Activated CD8-positive, alpha-beta T cell treated with anti-CD3 and anti-CD28 coated beads for 36 hours (primary cell): ENCODE data around the gene SLC50A1. TPM values are rescaled to one million over a fixed set of nuclear protein-coding genes. Genes with fewer than 3 reads are reported as not detected.

Experiments
- ATAC-seq: fragments of 200-7000 bp; cut with Tn5 transposase; one replicate; pipeline ENCODE4 v1.10.0; 2021; ENCODE audit warnings: mild to moderate bottlenecking, moderate library complexity
- CTCF ChIA-PET: fragments of 350-600 bp; sonication (Branson Sonifier 250); formaldehyde crosslinking; loops from one replicate; lab custom pipeline; 2021; ENCODE audit warnings: antibody characterized with exemption; lab: Charles Lee
- POLR2A ChIA-PET: fragments of 350-600 bp; sonication (Branson Sonifier 250); formaldehyde crosslinking; loops from one replicate; lab custom pipeline; 2021; ENCODE audit warnings: antibody characterized with exemption; lab: Charles Lee
- DNase-seq: peaks from one replicate; pipeline ENCODE4 v3.0.0-alpha.2; 2020
- H3K27ac Mint-ChIP-seq: one replicate; pipeline ENCODE4 v1.8.0; 2021; ENCODE audit warnings: mild to moderate bottlenecking, mixed read lengths
- H3K27me3 Mint-ChIP-seq: one replicate; pipeline ENCODE4 v1.8.0; 2021; ENCODE audit warnings: mixed read lengths
- H3K36me3 Mint-ChIP-seq: one replicate; pipeline ENCODE4 v1.8.0; 2021; ENCODE audit warnings: low read depth, mixed read lengths
- H3K4me1 Mint-ChIP-seq: one replicate; pipeline ENCODE4 v1.8.0; 2021; ENCODE audit warnings: low read depth, mixed read lengths
- H3K4me3 Mint-ChIP-seq: one replicate; pipeline ENCODE4 v1.8.0; 2021; ENCODE audit warnings: mild to moderate bottlenecking, moderate library complexity, mixed read lengths
- H3K9me3 Mint-ChIP-seq: one replicate; pipeline ENCODE4 v1.8.0; 2021; ENCODE audit warnings: mixed read lengths
- intact Hi-C: fragments of 100-400 bp; cut with micrococcal nuclease; formaldehyde crosslinking; loops from one replicate; pipeline ENCODE4 v1.10.0; 2022
- total RNA-seq, 2 experiments: library from RNA; stranded (reverse); gene quantifications; one replicate each; pipeline ENCODE4 v1.2.3, GENCODE V29; 2021
- TF ChIP-seq, protein P1 (sequence below): fragments of 200-600 bp; IDR thresholded peaks from one replicate; pipeline ENCODE4 v1.8.0; 2022; ENCODE audit warnings: antibody characterized with exemption, mild to moderate bottlenecking

Gene SLC50A1
- total RNA-seq, 2 experiments from 2014 or later: 59.7 to 64.0 TPM

DNA sequence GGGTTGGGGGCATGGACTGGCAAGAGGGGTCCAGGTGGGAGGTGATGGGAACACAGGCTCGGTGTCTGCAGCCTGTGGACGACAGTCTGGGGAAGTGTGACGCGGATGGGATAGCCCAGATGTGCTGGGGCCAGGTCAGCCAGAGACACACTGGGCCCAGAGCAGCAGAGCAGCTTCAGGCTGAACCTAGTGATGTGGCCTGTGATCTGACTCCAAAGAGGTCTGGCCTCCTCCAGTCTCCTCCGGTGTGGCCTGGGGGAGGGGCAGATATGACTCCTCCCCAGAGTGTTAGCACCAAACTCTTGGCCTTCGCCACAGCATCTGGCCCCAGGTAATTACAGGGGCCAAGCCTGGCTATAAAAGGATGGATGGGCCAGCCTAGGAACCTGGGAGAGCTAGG is 43.5 kb upstream of the SLC50A1 start:
- Mint-ChIP-seq H3K4me1 (peaks cover 2% of the 10 kb centered on the region), H3K36me3 (no peaks in the 10 kb centered on the region), H3K4me3 (no peak overlapping the region), H3K27ac (no peak overlapping the region), H3K9me3 (no peaks in the 10 kb centered on the region), H3K27me3 (peaks cover 9% of the 10 kb centered on the region)
- TF ChIP-seq, protein P1, sequence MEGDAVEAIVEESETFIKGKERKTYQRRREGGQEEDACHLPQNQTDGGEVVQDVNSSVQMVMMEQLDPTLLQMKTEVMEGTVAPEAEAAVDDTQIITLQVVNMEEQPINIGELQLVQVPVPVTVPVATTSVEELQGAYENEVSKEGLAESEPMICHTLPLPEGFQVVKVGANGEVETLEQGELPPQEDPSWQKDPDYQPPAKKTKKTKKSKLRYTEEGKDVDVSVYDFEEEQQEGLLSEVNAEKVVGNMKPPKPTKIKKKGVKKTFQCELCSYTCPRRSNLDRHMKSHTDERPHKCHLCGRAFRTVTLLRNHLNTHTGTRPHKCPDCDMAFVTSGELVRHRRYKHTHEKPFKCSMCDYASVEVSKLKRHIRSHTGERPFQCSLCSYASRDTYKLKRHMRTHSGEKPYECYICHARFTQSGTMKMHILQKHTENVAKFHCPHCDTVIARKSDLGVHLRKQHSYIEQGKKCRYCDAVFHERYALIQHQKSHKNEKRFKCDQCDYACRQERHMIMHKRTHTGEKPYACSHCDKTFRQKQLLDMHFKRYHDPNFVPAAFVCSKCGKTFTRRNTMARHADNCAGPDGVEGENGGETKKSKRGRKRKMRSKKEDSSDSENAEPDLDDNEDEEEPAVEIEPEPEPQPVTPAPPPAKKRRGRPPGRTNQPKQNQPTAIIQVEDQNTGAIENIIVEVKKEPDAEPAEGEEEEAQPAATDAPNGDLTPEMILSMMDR: no peak
- no peak for ATAC-seq
- no peak for DNase-seq
- POLR2A ChIA-PET: interaction anchor here (0.7 to 1.7 kb wide), 4 partner anchors 13 to 76 kb away, joined by 3 to 10 read pairs (median 4); partner anchors contain the start of gene SLC50A1
- intact Hi-C loops: no loop called here
- CTCF ChIA-PET: interaction anchor here (0.6 to 6.8 kb wide), 38 partner anchors 8 to 374 kb away, joined by 3 to 312 read pairs (median 6); partner anchors contain the start of genes EFNA3, KRTCAP2, PMVK and SLC50A1

DNA sequence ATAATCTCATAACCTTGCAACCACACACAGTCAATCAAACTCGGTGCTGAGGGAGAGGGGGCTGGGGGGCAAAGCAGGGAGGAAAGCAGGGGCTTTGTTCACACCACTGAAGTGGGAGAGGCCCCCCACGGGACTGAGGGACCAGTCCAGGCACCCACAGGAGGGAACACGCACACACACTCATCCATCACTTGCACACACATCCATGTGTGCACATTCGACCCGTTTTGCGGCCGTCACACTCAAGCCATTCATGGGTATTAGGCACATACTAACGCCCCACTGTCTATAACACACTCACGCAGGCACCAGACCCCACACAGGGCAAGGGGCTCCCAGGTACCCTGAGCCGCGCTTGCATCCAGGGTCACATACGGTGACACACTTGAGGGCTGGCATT is 43.0 kb upstream of the SLC50A1 start:
- CTCF ChIA-PET: interaction anchor here (0.8 to 6.8 kb wide), 5 partner anchors 19 to 373 kb away, joined by 3 to 312 read pairs (median 11); partner anchors contain the start of genes KRTCAP2 and TRIM46
- intact Hi-C loops: no loop called here
- DNase-seq (no peak), ATAC-seq (no peak)
- Mint-ChIP-seq H3K27me3 (peaks cover 9% of the 10 kb centered on the region), H3K36me3 (no peaks in the 10 kb centered on the region), H3K4me3 (no peak overlapping the region), H3K27ac (no peak overlapping the region), H3K4me1 (peaks cover 2% of the 10 kb centered on the region), H3K9me3 (no peaks in the 10 kb centered on the region)
- POLR2A ChIA-PET: no interaction called here
- TF ChIP-seq, protein P1: no peak

GRCh38 chr1:155093911-155094621 is 41.6 kb upstream of the SLC50A1 start:
- Mint-ChIP-seq H3K36me3 (no peaks in the 10 kb centered on the region), H3K4me3 (no peak overlapping the region), H3K27me3 (peaks cover 12% of the 10 kb centered on the region), H3K27ac (no peak overlapping the region), H3K9me3 (no peaks in the 10 kb centered on the region), H3K4me1 (peaks cover 2% of the 10 kb centered on the region)
- TF ChIP-seq, protein P1: no peak
- POLR2A ChIA-PET: no interaction called here
- CTCF ChIA-PET: interaction anchor here (1.2 to 6.8 kb wide), 6 partner anchors 8 to 79 kb away, joined by 3 to 312 read pairs (median 12); partner anchors contain the start of genes KRTCAP2 and TRIM46
- intact Hi-C loops: loop anchor here (2.0 kb wide), 1 partner anchor 73 kb away; no protein-coding TSS in a partner anchor
- DNase-seq (no peak), ATAC-seq (peak; percentile 52)

DNA sequence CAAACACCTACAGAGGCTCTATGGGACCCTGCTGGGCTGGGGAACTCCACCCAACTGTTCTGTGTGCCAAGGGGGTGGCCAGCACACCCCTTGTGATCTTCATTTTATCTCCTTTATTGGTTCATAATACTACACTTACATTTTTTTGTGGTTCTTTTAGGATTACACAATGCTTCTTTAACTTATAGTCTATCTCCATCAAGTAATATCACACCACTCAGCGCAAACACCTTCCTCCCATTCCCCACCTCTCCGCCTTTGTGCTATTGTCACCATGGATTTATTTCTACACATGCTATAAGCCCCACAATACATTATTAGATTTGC is 41.1 kb upstream of the SLC50A1 start:
- intact Hi-C loops: loop anchor here (2.0 kb wide), 1 partner anchor 72 kb away; no protein-coding TSS in a partner anchor
- POLR2A ChIA-PET: no interaction called here
- no peaks in the 10 kb centered on the region for H3K9me3 Mint-ChIP-seq

More for the DNA sequence above, 41.1 kb upstream of the SLC50A1 start:
- no peak for DNase-seq
- H3K36me3 Mint-ChIP-seq: no peaks in the 10 kb centered on the region
- H3K27me3 Mint-ChIP-seq: peaks cover 12% of the 10 kb centered on the region
- H3K27ac Mint-ChIP-seq: no peak overlapping the region
- ATAC-seq: no peak
- TF ChIP-seq, protein P1: no peak
- no peak overlapping the region for H3K4me3 Mint-ChIP-seq
- CTCF ChIA-PET: interaction anchor here (1.2 to 2.1 kb wide), 5 partner anchors 9 to 78 kb away, joined by 3 to 21 read pairs (median 10); partner anchors contain the start of gene KRTCAP2
- H3K4me1 Mint-ChIP-seq: peaks cover 2% of the 10 kb centered on the region
